Measurements from ENCODE around the gene DNAH5.
"Not testable (repeated sequence)": the region's sequence is repeated elsewhere in the genome, so short reads cannot be mapped to it uniquely, and the experiment has no call there.

The DNAH5 gene

GRCh38 chr5:13816126-13816525, 128.4 kb downstream of the DNAH5 start:
- no peak for DNase-seq

DNA sequence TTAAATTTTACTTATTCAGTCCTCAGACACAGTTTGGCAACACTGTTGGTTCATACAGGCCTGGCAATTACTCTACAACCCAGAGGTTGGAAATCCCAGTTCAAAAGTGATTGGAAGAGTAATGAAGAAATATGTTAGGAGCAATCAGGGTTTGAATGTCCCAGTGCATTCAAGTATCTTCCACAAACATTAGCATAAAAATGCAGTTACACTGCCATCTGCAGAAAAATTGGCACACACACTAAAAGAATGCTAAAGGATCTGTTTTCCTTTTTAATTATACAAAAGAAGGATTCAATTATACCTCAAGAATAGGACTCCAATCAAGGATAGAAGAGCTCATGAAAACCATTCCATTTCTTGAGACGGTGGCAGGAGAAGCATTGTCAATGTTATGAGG, 130.2 kb downstream of the DNAH5 start:
- no peak for DNase-seq

DNA sequence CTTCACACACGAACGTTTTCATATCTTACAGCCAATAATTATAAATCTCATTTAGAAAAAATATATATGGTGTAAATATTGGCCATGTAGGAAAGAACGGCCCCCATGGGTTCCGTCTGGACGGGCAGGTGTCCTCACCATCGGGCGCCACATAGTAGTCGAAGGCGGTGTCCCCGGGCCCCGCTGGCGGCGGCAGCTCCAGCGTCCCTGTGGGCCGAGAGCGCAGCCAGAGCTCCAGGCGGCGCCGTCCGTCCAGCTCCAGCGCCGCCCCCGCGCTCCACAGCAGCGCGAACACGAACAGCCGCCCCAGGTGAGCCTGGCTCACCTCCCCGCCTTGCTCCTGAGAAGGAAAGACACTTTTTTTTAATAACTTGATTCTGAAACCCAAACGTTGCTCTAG, 134.6 kb downstream of the DNAH5 start:
- no peak for DNase-seq

DNA sequence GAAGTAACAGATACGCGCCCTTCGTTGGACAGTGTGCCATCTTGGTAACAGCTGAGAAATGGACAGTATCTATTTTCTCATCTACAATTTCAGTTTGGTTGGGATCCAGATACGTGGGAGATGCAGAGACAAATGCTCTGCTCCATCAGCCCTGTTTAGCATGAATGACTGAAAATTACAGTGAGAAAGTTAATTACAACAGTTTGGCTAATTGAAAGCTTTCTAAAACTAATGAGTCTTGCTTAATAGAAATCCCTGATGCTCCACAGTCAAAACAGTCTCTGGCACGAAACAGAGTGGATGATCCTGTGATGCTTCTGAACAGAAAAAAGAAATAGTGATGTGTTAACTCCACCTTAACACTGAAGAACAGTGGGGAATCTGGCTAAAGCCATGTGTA, 140.2 kb downstream of the DNAH5 start:
- no peak for DNase-seq

DNA sequence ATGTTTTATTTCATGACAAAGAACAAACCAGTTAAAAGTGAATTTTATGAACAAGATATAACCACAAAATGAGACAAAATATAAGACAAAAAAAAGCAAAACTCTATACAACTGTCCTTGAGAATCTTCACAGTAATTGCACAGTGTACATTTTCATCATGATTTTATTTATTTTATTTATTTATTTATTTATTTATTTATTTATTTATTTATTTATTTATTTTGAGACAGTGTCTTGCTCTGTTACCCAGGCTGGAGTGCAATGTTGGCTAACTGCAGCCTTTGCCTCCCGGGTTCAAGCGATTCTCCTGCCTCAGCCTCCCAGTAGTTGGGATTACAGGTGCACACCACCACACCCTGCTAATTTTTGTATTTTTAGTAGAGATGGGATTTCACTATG, 145.9 kb downstream of the DNAH5 start:
- DNase-seq, result not testable (repeated sequence)

DNA sequence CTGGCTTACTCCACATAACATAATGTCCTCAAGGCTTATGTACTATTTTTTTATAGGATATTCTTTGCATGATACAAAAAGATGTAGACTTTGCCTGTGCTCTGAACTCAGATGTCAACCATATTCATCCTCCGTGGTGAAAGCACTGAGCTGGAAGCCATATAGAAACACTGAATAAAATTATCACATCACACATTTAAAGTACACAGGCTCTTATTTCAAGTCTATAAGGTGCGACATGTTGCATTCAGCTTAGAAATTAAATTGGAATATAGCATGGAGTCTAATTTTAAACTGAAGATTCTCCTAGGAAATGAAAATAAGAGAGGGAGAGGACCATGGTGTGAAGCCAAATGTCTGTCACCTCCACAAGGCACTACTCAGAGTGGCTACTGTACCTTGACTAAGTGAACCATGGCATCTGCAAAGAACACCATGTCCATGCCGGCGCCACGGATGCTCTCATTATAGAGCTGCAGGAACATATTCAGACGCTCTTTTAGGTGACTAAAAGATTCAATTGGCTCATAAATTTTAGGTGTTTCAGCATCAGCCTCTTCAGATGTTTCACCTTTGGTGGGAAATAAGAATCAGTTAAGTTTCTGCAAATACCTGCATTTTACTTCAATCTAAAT, 158.6 kb downstream of the DNAH5 start:
- no peak for DNase-seq

GRCh38 chr5:13783726-13784125, 160.8 kb downstream of the DNAH5 start:
- DNase-seq, result no peak

DNA sequence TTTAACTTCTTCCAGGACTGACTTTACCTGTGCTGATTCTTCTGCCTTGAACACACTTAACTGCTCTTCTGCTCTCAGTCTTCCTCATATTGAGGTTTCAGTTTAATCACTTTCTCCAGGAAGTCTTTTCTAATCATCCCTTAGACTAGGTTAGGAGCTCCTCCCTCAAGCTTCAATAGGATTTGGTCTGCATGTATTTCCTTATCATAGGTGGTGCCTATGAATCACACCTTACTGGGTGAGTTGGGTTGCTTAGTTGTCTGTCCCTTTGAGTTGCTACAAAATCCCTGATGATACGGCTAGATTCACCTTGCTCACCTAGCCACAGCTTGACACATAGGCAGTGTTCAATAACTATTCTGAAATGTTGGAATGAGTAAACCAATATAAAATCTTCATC, 164.4 kb downstream of the DNAH5 start:
- no peak for DNase-seq

DNA sequence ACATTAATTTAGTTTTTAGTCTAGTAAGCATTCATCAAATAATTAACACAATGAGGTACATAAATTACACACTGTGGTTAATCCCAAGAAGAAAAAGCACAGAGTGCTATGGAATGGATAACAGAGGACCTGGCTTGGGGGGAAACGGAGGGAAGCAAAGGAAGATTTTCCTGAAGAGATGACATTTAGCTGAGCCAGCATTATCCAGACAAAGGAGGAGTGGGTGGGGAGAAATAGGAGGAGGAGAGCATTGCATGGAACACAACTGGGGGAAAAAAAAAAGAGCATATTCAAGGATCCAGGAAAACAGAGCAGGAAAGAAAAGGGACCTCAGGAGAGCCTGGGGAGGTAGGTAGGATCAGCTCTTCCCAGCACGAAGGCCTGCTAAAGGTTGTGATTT, 170.8 kb downstream of the DNAH5 start:
- DNase-seq, result no peak

- no peak for DNase-seq
These were observed 173.4 kb downstream of the DNAH5 start for GRCh38 chr5:13771011-13771571.

DNA sequence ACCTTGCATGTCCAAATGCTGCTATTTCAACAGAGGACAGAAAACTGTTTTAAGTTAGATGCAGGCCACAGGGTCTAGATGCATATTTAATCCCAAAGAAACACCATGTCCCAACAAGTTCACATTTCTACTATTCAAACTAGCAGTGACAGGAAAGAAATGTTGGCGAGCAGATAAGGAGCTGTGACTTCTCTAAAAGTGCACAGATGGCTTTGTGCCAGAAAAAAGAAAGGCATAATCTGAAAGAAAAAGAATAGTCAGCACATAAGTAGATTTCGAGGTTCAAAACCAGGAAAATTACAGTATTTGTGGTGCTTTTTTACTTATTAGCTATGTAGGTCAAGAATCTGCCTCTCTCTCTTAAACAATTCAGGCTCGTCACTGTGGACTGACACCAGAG, 178.3 kb downstream of the DNAH5 start:
- DNase-seq, result no peak

DNA sequence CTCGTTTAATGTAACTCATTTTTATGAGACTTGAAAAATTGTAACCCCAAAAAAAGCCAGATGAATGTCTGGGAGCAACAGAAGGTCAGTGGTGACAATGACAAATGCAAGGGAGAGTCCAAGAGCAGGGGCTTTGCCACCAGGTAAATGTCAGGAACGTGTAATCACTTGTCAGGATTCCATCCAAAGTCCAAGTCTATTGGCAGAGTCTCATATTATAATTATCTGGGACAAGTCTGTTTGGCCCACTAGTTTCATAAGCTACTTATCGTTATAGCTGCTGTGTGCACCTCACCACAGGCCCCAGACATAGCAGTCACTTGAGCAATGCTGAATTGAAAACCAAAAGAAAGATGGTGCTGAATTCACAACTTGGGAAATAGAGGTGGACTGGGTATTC, 180.8 kb downstream of the DNAH5 start:
- no peak for DNase-seq

DNA sequence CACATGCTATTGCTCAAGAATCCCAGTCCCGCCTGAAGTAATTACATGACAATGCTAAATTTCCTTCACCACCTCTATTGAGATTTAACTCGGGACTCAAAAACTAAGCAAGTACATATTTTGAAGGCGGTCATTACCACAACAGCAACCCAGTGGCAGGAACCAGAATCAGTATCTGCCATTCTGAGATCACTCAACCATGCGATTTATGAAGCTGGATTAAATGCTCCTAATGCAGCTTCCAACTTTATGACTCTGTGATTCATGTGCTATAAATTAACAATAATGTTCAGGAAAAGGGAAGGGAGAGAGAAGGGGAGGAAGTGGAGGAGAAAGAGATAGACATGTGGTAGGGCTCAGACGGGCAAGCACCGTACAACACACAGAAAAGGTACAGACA, 194.7 kb downstream of the DNAH5 start:
- DNase-seq, result no peak

DNA sequence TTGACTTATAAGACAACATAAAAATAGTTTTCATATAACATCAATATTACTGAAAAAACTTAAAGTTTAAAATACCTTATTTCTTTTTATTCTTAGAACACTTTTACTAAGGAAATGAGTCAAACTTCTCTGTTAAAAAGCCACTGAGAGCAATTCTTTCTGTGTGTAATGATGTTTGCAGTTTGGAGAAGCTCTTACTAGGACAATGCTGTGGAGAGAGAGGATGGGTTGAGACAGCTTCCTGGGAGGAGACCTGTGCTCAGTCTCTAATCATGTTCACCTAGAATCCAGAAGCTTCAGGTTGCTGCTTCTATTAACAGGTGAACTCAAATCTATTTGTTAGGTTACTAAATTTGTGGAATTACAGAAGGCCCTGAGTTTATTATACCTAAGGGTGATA, 198.5 kb downstream of the DNAH5 start:
- no peak for DNase-seq

GRCh38 chr5:13745508-13745907, 199.0 kb downstream of the DNAH5 start:
- no peak for DNase-seq

- peak; percentile 20 for DNase-seq
These were observed 204.0 kb downstream of the DNAH5 start for GRCh38 chr5:13740471-13740870.

GRCh38 chr5:13739479-13739878, 205.0 kb downstream of the DNAH5 start:
- DNase-seq, result no peak

DNA sequence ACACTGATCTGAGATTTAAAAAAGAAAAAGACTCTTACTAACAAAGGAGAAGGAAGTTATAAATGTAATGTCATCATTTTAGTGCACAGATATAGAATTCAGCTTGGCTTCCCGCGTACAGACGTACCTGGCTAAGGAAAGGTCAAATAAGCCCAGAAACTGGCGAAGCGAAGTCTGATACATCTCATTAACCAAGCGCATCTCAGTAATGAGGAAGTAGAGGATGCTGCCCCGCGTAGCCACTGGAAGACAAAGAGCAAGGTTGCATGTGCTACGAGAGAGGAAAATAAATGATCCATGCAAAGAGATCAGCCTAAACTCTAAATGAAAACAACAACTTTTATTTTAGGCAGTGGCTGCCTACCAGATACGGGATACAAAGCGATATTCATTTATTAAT, 208.8 kb downstream of the DNAH5 start:
- DNase-seq, result no peak

GRCh38 chr5:13731121-13731628, 213.3 kb downstream of the DNAH5 start:
- DNase-seq, result no peak

DNA sequence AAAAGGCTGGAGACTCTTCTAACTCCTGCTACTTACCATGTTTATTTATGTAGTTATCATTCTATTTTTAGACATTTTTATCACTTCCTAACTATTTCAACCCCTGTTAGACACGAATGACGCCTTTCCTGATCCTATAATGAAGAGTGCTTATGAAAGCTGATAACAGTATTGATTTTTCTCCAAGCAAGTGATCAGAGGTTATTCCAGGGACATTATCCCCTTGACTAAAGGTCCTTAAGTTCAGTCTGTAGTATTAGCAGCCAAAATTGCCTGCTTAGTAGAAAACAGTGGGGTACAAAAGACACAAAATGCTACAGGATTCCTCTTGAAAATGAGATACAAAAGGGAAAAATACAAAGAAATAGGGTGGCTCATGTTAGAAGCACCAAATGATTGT, 235.6 kb downstream of the DNAH5 start:
- no peak for DNase-seq

DNA sequence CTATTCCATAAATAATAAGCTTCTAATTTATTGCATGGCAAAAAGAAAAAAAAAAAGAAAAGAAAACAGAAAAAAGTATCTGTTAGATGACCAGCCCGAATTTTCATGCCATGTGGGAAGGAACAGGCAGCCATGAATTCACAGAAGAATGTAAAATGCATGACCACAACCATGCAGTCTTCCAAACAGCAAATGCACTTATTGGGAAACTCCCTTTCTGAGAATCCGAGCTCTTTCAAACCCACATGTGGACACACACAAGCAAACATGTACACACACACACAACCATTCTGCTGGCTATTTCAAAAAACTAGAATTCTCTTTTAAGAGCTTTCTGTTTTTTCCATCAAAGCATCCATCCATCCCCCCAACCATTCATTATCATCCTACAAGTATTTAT, 236.1 kb downstream of the DNAH5 start:
- DNase-seq, result no peak

DNA sequence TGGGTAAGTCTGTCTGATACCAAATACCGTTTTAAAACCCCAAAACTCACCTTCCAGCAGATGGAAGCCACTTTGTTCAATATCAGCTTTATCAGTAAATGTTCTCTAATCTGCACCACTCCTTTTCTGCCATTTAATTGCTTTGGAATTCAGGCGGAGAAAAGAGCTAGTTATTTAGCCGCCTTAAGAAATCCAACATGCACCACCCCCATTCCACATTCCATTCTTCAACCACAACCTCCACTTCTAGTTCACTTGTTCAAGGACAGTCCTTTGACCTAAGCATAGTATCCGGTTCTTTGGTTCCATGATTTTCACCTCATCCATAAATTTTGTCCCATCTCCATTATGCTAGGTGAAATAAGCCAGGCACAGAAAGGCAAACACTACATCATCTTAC, 240.1 kb downstream of the DNAH5 start:
- DNase-seq, result no peak

DNA sequence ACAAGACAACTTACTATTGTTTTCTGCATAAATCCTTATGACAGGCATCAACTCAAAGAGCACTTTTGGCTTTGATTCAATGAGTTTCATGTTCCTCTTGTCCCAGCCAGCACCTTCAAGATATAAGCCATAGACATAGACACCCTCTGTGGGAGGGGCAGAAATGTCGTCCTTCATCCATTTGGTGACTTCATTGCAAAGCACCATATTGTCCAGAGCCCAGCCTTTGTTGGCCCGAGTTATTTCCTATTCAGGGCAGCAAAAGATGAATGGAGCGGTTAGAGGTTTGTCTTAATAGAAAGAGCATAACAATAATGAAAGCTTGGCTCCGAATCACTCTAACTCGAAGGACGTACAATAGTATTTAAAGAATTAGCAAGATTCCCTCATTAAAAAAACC, 243.9 kb downstream of the DNAH5 start:
- no peak for DNase-seq

GRCh38 chr5:13698885-13699284, 245.6 kb downstream of the DNAH5 start:
- no peak for DNase-seq

DNA sequence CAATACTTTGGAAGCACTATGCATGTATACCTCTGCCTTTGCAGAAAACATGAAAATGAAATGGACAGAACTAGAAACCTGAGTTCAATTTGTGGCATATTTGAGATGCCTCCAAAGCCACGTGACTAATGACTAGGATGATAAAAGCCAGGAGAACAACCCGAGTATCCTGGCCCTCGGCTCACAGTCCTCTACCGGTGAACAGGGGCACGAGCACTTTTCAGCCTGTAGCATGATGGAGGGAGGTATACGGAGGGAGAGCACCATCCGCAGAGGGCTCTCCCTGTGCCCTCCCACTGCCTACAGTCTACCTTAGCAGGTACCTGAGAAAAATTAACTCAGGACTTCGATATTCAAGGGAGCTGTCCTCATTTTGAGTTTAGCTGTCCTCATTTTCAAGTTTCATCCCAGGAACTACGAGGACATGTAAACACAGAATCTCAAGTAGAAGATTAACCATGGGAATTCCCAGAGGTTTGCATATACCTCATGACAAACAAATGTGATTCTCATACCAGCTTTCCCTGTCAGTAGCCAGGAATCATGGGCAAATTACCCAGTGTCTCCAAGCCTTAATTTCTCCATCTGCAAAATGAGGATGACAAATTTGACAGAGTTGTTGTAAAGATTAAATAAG, 249.3 kb downstream of the DNAH5 start:
- DNase-seq, result no peak
